Transverse colon (tissue), 3 donors: Measurements from ENCODE around the gene VANGL1.
"Not testable (repeated sequence)": the region's sequence is repeated elsewhere in the genome, so short reads cannot be mapped to it uniquely, and the experiment has no call there.

Experiments
- CTCF ChIP-seq, 5 experiments: fragments of 200-600 bp in 3 of 5; fragments of 450-650 bp in 2 of 5; sonication (generic) in 3 of 5; IDR thresholded peaks; 1 replicate in 2 of 5; 2 replicates in 3 of 5; pipeline ENCODE4 v1.5.1; 2016 to 2017; ENCODE audit warnings: antibody characterized with exemption in 5 of 5, inconsistent platforms in 3 of 5, mild to moderate bottlenecking in 2 of 5, moderate library complexity in 1 of 5
- POLR2A ChIP-seq: fragments of 450-650 bp; IDR thresholded peaks from one replicate; pipeline ENCODE4 v1.6.1; 2016; ENCODE audit warnings: antibody characterized with exemption, mild to moderate bottlenecking, moderate library complexity

GRCh38 chr1:115637247-115637646 is 4.5 kb upstream of the VANGL1 start:
- not testable (repeated sequence) for TF ChIP-seq POLR2A; CTCF (IDR thresholded peaks at IDR 0.05)
